Astrocyte (in vitro differentiated cells and primary cell): ENCODE measurements around the gene ARTN. TPM values are rescaled to one million over a fixed set of nuclear protein-coding genes. Genes with fewer than 3 reads are reported as not detected.

Experiments used
- DNase-seq: peaks from one replicate; pipeline ENCODE4 v3.0.0-alpha.2; 2010; ENCODE audit warnings: low read depth
- FAIRE-seq: peaks from 2 replicates; lab custom pipeline; 2011; peaks lifted over from hg19 to GRCh38; lab: Jason Lieb, UNC
- H2AFZ ChIP-seq: 2 replicates; pipeline ENCODE4 v1.6.0; 2012; ENCODE audit warnings: low read depth, low read length, inconsistent platforms
- H3K27ac ChIP-seq: 2 replicates; pipeline ENCODE4 v1.5.1; 2011; ENCODE audit warnings: low read depth, low read length, inconsistent platforms
- H3K27me3 ChIP-seq: 2 replicates; pipeline ENCODE4 v1.6.0; 2011; ENCODE audit warnings: low read length, inconsistent platforms; ENCODE audit not compliant: insufficient read depth
- H3K36me3 ChIP-seq: 2 replicates; pipeline ENCODE4 v1.5.1; 2011; ENCODE audit warnings: low read length, inconsistent platforms; ENCODE audit not compliant: insufficient read depth
- H3K4me1 ChIP-seq: 2 replicates; pipeline ENCODE4 v1.5.1; 2011; ENCODE audit warnings: low read length, inconsistent platforms; ENCODE audit not compliant: insufficient read depth
- H3K4me2 ChIP-seq: 2 replicates; pipeline ENCODE4 v1.6.0; 2012; ENCODE audit warnings: low read length, inconsistent platforms
- H3K4me3 ChIP-seq: 2 replicates; pipeline ENCODE4 v1.5.1; 2011; ENCODE audit warnings: low read depth, mild to moderate bottlenecking, low read length, inconsistent platforms; ENCODE audit not compliant: insufficient read depth
- H3K79me2 ChIP-seq: 2 replicates; pipeline ENCODE4 v1.6.0; 2012; ENCODE audit warnings: mild to moderate bottlenecking, low read length, inconsistent platforms; ENCODE audit not compliant: insufficient read depth
- H3K9ac ChIP-seq: 2 replicates; pipeline ENCODE4 v1.6.0; 2012; ENCODE audit warnings: mild to moderate bottlenecking, low read length, inconsistent platforms
- H3K9me3 ChIP-seq: 2 replicates; pipeline ENCODE4 v1.5.1; 2012; ENCODE audit warnings: low read depth, mild to moderate bottlenecking, low read length, inconsistent platforms; ENCODE audit not compliant: insufficient read depth
- H4K20me1 ChIP-seq: 2 replicates; pipeline ENCODE4 v1.6.0; 2012; ENCODE audit warnings: low read length, inconsistent platforms; ENCODE audit not compliant: insufficient read depth
- H3K27ac Mint-ChIP-seq: one replicate; pipeline ENCODE4 v1.8.0; 2021; ENCODE audit warnings: mild to moderate bottlenecking, mixed read lengths; ENCODE audit not compliant: unreplicated experiment
- H3K27me3 Mint-ChIP-seq: one replicate; pipeline ENCODE4 v1.8.0; 2021; ENCODE audit warnings: low read depth, mixed read lengths; ENCODE audit not compliant: unreplicated experiment
- H3K36me3 Mint-ChIP-seq: one replicate; pipeline ENCODE4 v1.8.0; 2021; ENCODE audit warnings: low read depth, mixed read lengths; ENCODE audit not compliant: unreplicated experiment
- H3K4me1 Mint-ChIP-seq: one replicate; pipeline ENCODE4 v1.8.0; 2021; ENCODE audit warnings: low read depth, mixed read lengths; ENCODE audit not compliant: unreplicated experiment
- H3K4me3 Mint-ChIP-seq: one replicate; pipeline ENCODE4 v1.8.0; 2021; ENCODE audit warnings: mild to moderate bottlenecking, moderate library complexity, mixed read lengths; ENCODE audit not compliant: unreplicated experiment
- H3K9me3 Mint-ChIP-seq: one replicate; pipeline ENCODE4 v1.8.0; 2021; ENCODE audit warnings: mild to moderate bottlenecking, mixed read lengths; ENCODE audit not compliant: unreplicated experiment
- EZH2 ChIP-seq: IDR thresholded peaks from 2 replicates; pipeline ENCODE4 v1.6.1; 2012; ENCODE audit warnings: mild to moderate bottlenecking, low read length, inconsistent platforms; ENCODE audit not compliant: insufficient read depth
- total RNA-seq: library from RNA; stranded (reverse); gene quantifications from 2 replicates; pipeline ENCODE4 v1.2.1, GENCODE V29; 2021
- TF ChIP-seq, protein P1 (sequence below): IDR thresholded peaks from 2 replicates; pipeline ENCODE4 v1.5.1; 2011; ENCODE audit warnings: low read depth, mild to moderate bottlenecking, inconsistent platforms, low read length, moderate library complexity; ENCODE audit not compliant: insufficient read depth

ARTN gene
- total RNA-seq, 1 donor from 2014 or later = 1.5 TPM

GRCh38 chr1:43942411-43942810 is 8.8 kb downstream of the ARTN start:
- Histone ChIP-seq H3K9ac (no peak overlapping the region), H3K36me3 (no peaks in the 10 kb centered on the region), H4K20me1 (peaks cover 6% of the 10 kb centered on the region), H3K4me3 (no peak overlapping the region), H3K4me1 (peaks cover under 1% of the 10 kb centered on the region), H3K4me2 (no peak overlapping the region), H3K79me2 (peaks cover 6% of the 10 kb centered on the region), H3K27ac (no peak overlapping the region), H2AFZ (no peak overlapping the region), H3K9me3 (no peaks in the 10 kb centered on the region), H3K27me3 (peaks cover 2% of the 10 kb centered on the region)
- Mint-ChIP-seq H3K9me3 (no peaks in the 10 kb centered on the region), H3K4me1 (no peaks in the 10 kb centered on the region), H3K27ac (no peak overlapping the region), H3K4me3 (no peak overlapping the region), H3K27me3 (peaks cover 16% of the 10 kb centered on the region), H3K36me3 (peaks cover 9% of the 10 kb centered on the region)
- TF ChIP-seq, protein P1, sequence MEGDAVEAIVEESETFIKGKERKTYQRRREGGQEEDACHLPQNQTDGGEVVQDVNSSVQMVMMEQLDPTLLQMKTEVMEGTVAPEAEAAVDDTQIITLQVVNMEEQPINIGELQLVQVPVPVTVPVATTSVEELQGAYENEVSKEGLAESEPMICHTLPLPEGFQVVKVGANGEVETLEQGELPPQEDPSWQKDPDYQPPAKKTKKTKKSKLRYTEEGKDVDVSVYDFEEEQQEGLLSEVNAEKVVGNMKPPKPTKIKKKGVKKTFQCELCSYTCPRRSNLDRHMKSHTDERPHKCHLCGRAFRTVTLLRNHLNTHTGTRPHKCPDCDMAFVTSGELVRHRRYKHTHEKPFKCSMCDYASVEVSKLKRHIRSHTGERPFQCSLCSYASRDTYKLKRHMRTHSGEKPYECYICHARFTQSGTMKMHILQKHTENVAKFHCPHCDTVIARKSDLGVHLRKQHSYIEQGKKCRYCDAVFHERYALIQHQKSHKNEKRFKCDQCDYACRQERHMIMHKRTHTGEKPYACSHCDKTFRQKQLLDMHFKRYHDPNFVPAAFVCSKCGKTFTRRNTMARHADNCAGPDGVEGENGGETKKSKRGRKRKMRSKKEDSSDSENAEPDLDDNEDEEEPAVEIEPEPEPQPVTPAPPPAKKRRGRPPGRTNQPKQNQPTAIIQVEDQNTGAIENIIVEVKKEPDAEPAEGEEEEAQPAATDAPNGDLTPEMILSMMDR = no peak
- no peak for TF ChIP-seq EZH2
- FAIRE-seq = no peak
- DNase-seq = no peak

- Histone ChIP-seq H3K27me3 (peaks cover 1% of the 10 kb centered on the region), H3K27ac (no peak overlapping the region), H4K20me1 (peaks cover 24% of the 10 kb centered on the region), H3K4me1 (peaks cover 10% of the 10 kb centered on the region), H3K36me3 (no peaks in the 10 kb centered on the region), H3K4me3 (no peak overlapping the region), H3K9ac (no peak overlapping the region), H3K79me2 (peaks cover 28% of the 10 kb centered on the region), H2AFZ (no peak overlapping the region), H3K9me3 (no peaks in the 10 kb centered on the region), H3K4me2 (no peak overlapping the region)
- no peak for TF ChIP-seq EZH2
- TF ChIP-seq, protein P1 = no peak
- Mint-ChIP-seq H3K4me3 (peak overlapping the region; percentile 6), H3K27ac (no peak overlapping the region), H3K36me3 (peaks cover 3% of the 10 kb centered on the region), H3K27me3 (peaks cover 2% of the 10 kb centered on the region), H3K9me3 (no peaks in the 10 kb centered on the region), H3K4me1 (peaks cover 7% of the 10 kb centered on the region)
- FAIRE-seq (no peak), DNase-seq (no peak)
These were observed 11.3 kb downstream of the ARTN start for GRCh38 chr1:43944860-43945259.

DNA sequence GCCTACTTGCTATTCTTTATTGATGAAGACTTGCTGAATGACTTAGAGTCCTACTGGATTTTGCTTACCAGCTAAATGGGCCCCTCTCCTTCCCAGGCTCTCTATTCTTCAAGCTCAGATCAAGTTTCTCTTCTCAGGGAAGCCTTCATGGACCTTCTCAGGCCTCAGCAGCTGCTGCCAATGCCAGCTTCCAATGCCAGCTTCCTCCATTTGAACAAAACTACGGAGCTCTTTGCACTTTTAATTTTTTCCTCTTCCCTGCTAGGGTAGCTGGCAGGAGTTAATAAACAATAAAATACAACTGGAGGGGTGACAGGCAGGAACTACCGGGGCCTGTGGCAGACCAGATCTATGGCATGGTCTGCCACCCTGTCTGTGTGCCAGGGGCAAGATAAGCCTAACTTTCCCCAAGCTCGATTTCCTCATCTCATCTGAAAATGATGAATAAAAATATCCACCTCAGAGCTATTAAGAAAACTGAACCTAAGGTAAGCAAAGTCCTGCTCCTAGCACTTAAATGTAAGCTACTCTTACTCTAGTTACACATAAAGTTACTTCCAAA is 12.2 kb downstream of the ARTN start:
- H3K4me3 Mint-ChIP-seq = peak overlapping the region; percentile 91
- no peaks in the 10 kb centered on the region for H3K27me3 ChIP-seq
- H3K79me2 ChIP-seq = peaks cover 30% of the 10 kb centered on the region
- H3K27ac ChIP-seq = no peak overlapping the region
- peaks cover 30% of the 10 kb centered on the region for H4K20me1 ChIP-seq
- peak overlapping the region; percentile 95 for H2AFZ ChIP-seq
- FAIRE-seq (no peak), DNase-seq (no peak)
- H3K36me3 ChIP-seq = no peaks in the 10 kb centered on the region
- H3K36me3 Mint-ChIP-seq = peaks cover 8% of the 10 kb centered on the region
- H3K9me3 Mint-ChIP-seq = no peaks in the 10 kb centered on the region
- H3K4me1 Mint-ChIP-seq = peaks cover 7% of the 10 kb centered on the region
- TF ChIP-seq EZH2 = no peak
- TF ChIP-seq, protein P1 = no peak
- H3K27ac Mint-ChIP-seq = peak overlapping the region; percentile 77
- H3K4me1 ChIP-seq = peaks cover 10% of the 10 kb centered on the region
- H3K9me3 ChIP-seq = no peaks in the 10 kb centered on the region
- peak overlapping the region; percentile 87 for H3K4me2 ChIP-seq
- H3K4me3 ChIP-seq = peak overlapping the region; percentile 63
- H3K27me3 Mint-ChIP-seq = no peaks in the 10 kb centered on the region
- H3K9ac ChIP-seq = peak overlapping the region; percentile 96
